ENCODE data around the gene IPCEF1. TPM values are rescaled to one million over a fixed set of nuclear protein-coding genes. Genes with fewer than 3 reads are reported as not detected.

Gene IPCEF1
- polyA plus RNA-seq, 2 donors = 0.35 to 0.65 TPM

DNA sequence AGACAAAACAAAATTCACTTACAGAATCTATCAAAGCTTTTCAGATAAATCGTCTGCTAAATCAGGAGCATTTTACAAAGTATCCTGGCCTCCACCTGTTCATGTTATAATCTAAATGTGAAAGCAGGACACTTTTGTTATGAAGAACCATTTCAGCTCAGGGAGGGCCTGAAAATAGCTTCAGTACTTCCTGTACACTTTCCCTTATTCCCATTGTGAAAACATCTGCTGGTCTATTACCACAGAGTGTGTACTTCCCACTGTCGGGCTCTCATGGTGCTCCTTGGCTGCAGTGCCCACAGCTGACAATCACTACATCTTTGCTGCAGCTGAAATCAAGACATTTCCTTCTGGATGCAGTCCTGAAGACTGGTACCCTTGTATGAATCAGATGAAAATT, 189.5 kb downstream of the IPCEF1 start:
- peaks cover 0 to 2% of the 10 kb centered on the region in 2 donors for H3K4me1 ChIP-seq (ENCODE audit: control insufficient read depth in 2 of 2, insufficient read depth in 2 of 2, low read length in 1 of 2)
- H3K27me3 ChIP-seq (ENCODE audit: control insufficient read depth in 1 of 2, insufficient read depth in 2 of 2, low read length in 2 of 2) = no peaks in the 10 kb centered on the region
- no peak overlapping the region for H3K27ac ChIP-seq (ENCODE audit: low read depth in 2 of 2, low read length in 1 of 2)
- H3K36me3 ChIP-seq (ENCODE audit: control insufficient read depth in 2 of 2, insufficient read depth in 2 of 2, low read length in 1 of 2) = peaks cover 0 to 2% of the 10 kb centered on the region in 2 donors
- peaks cover 0 to under 1% of the 10 kb centered on the region in 2 donors for H3K9me3 ChIP-seq (ENCODE audit: control insufficient read depth in 2 of 2, insufficient read depth in 1 of 2, low read depth in 1 of 2, low read length in 1 of 2)
- WGBS, 2 donors = 75 to 77% methylated on average over 2 of the region's 2 CpGs
- H3K4me3 ChIP-seq (ENCODE audit: low read depth in 1 of 2, low read length in 2 of 2) = no peak overlapping the region

DNA sequence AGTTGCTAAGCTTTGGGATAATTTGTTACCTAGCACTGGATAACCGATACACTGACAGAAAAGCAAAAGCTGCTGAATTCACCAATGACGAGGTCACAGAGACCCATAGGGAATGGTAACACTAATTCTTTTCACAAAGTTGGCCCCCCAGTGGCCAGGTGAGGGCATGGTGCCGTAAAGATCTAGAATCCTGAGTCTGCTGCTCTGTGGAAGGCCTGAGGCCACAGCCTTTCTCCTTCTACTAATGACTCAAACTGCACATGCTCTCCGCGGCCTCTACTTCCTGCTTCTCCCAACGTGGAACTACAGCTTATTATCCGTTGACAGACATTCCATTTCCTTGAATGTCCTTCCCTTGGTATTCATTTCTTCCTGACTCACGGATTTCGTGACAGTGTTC, 190.5 kb downstream of the IPCEF1 start:
- Histone ChIP-seq H3K27me3 (ENCODE audit: control insufficient read depth in 1 of 2, insufficient read depth in 2 of 2, low read length in 2 of 2) (no peaks in the 10 kb centered on the region), H3K9me3 (ENCODE audit: control insufficient read depth in 2 of 2, insufficient read depth in 1 of 2, low read depth in 1 of 2, low read length in 1 of 2) (no peaks in the 10 kb centered on the region), H3K27ac (ENCODE audit: low read depth in 2 of 2, low read length in 1 of 2) (no peak overlapping the region), H3K4me3 (ENCODE audit: low read depth in 1 of 2, low read length in 2 of 2) (no peak overlapping the region), H3K36me3 (ENCODE audit: control insufficient read depth in 2 of 2, insufficient read depth in 2 of 2, low read length in 1 of 2) (peaks cover 0 to 2% of the 10 kb centered on the region in 2 donors), H3K4me1 (ENCODE audit: control insufficient read depth in 2 of 2, insufficient read depth in 2 of 2, low read length in 1 of 2) (peaks cover 0 to 2% of the 10 kb centered on the region in 2 donors)
- WGBS, 2 donors = 81 to 90% methylated on average over 9 of the region's 9 CpGs

DNA sequence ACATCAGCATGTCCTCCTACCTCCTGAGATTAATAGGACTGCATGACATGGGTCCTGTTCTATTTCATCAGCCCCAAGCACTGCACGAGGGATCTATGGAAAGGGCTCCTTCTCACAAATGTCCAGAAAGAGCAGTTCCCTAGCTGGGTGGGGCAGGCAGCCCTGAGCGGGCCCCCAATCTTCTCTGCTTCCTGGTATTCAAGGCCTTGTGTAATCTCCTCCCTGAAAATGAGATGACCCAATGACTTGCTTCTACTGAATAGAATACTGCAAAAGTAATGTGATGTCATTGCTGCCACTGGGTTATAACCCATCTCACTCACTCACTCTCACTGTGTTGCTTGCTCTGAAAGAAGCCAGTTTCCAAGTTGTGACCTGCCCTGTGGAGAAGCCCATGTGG, 191.1 kb downstream of the IPCEF1 start:
- no peak overlapping the region for H3K4me3 ChIP-seq (ENCODE audit: low read depth in 1 of 2, low read length in 2 of 2)
- no peaks in the 10 kb centered on the region for H3K27me3 ChIP-seq (ENCODE audit: control insufficient read depth in 1 of 2, insufficient read depth in 2 of 2, low read length in 2 of 2)
- WGBS, 2 donors = 73 to 79% methylated on average over 2 of the region's 2 CpGs
- peaks cover 0 to 2% of the 10 kb centered on the region in 2 donors for H3K4me1 ChIP-seq (ENCODE audit: control insufficient read depth in 2 of 2, insufficient read depth in 2 of 2, low read length in 1 of 2)
- no peaks in the 10 kb centered on the region for H3K9me3 ChIP-seq (ENCODE audit: control insufficient read depth in 2 of 2, insufficient read depth in 1 of 2, low read depth in 1 of 2, low read length in 1 of 2)
- H3K27ac ChIP-seq (ENCODE audit: low read depth in 2 of 2, low read length in 1 of 2) = no peak overlapping the region
- peaks cover 0 to 2% of the 10 kb centered on the region in 2 donors for H3K36me3 ChIP-seq (ENCODE audit: control insufficient read depth in 2 of 2, insufficient read depth in 2 of 2, low read length in 1 of 2)

DNA sequence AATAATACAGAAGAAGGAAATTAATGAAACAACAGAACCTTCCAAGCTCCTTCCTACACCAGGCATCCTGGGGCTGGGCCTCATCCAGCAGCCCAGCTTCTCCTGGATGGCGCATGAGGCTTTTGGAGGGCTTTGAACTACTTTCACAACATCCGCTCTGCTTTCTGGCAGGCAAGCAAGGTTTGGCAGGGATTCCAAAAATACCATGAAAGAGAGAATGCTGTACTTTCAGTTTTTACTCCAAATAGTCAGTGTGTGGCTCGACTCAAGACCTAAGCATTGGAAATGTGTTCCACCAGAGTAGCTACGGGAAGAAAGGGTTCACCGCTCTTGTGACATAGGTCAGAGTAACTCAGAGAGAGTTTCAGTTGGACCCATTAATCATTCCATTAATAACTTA, 192.2 kb downstream of the IPCEF1 start:
- peaks cover 0 to 2% of the 10 kb centered on the region in 2 donors for H3K36me3 ChIP-seq (ENCODE audit: control insufficient read depth in 2 of 2, insufficient read depth in 2 of 2, low read length in 1 of 2)
- peak overlapping the region in 1 of 2 donors; percentile 9 for H3K27ac ChIP-seq (ENCODE audit: low read depth in 2 of 2, low read length in 1 of 2)
- WGBS, 2 donors = 28 to 48% methylated on average over 5 of the region's 5 CpGs
- no peaks in the 10 kb centered on the region for H3K9me3 ChIP-seq (ENCODE audit: control insufficient read depth in 2 of 2, insufficient read depth in 1 of 2, low read depth in 1 of 2, low read length in 1 of 2)
- H3K27me3 ChIP-seq (ENCODE audit: control insufficient read depth in 1 of 2, insufficient read depth in 2 of 2, low read length in 2 of 2) = no peaks in the 10 kb centered on the region
- no peak overlapping the region for H3K4me3 ChIP-seq (ENCODE audit: low read depth in 1 of 2, low read length in 2 of 2)
- H3K4me1 ChIP-seq (ENCODE audit: control insufficient read depth in 2 of 2, insufficient read depth in 2 of 2, low read length in 1 of 2) = peaks cover 0 to 2% of the 10 kb centered on the region in 2 donors

DNA sequence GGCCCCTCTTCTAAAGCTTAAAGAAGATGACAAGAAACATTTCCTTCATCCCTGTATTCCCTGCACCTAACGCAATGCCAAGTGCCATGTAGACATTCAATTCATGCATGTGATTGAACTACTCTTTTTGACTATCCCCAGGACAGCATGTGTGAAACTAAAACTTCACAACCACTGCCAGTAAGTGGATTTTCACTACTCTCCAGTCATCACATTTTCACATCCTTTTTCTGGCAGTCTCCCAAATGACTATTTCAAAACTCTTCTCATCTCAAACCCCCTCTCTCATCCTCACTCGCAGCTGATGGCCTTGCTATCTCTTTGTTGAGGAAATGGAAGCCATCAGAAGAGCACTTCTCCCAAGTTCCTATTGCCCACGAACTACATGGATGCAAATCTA, 194.9 kb downstream of the IPCEF1 start:
- WGBS, 2 donors = 79 to 84% methylated on average over 3 of the region's 3 CpGs
- peaks cover 0 to 2% of the 10 kb centered on the region in 2 donors for H3K36me3 ChIP-seq (ENCODE audit: control insufficient read depth in 2 of 2, insufficient read depth in 2 of 2, low read length in 1 of 2)
- peaks cover 0 to 4% of the 10 kb centered on the region in 2 donors for H3K4me1 ChIP-seq (ENCODE audit: control insufficient read depth in 2 of 2, insufficient read depth in 2 of 2, low read length in 1 of 2)
- H3K27ac ChIP-seq (ENCODE audit: low read depth in 2 of 2, low read length in 1 of 2) = no peak overlapping the region
- no peak overlapping the region for H3K4me3 ChIP-seq (ENCODE audit: low read depth in 1 of 2, low read length in 2 of 2)
- no peaks in the 10 kb centered on the region for H3K27me3 ChIP-seq (ENCODE audit: control insufficient read depth in 1 of 2, insufficient read depth in 2 of 2, low read length in 2 of 2)
- H3K9me3 ChIP-seq (ENCODE audit: control insufficient read depth in 2 of 2, insufficient read depth in 1 of 2, low read depth in 1 of 2, low read length in 1 of 2) = no peaks in the 10 kb centered on the region

DNA sequence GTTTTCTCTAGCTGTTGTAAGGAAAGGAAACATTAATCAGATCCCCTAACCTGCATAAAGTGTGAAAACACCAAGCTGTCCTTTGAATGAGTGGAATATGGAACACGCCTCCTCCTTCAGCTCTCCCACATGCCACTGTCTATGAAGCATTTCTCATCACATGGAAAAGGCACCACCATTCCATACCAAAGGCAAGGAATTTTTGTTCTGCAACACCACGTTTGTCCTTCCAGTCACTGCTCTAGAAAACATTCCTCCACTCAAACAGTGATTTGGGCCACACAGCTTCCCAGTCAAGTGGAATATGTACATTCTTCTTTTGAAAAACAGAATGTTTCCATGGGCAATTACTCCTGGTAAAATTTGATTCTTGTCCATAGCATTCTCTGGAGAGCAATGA, 197.5 kb downstream of the IPCEF1 start:
- no peak overlapping the region for H3K4me3 ChIP-seq (ENCODE audit: low read depth in 1 of 2, low read length in 2 of 2)
- no peaks in the 10 kb centered on the region for H3K27me3 ChIP-seq (ENCODE audit: control insufficient read depth in 1 of 2, insufficient read depth in 2 of 2, low read length in 2 of 2)
- no peaks in the 10 kb centered on the region for H3K9me3 ChIP-seq (ENCODE audit: control insufficient read depth in 2 of 2, insufficient read depth in 1 of 2, low read depth in 1 of 2, low read length in 1 of 2)
- peaks cover 0 to 3% of the 10 kb centered on the region in 2 donors for H3K4me1 ChIP-seq (ENCODE audit: control insufficient read depth in 2 of 2, insufficient read depth in 2 of 2, low read length in 1 of 2)
- H3K27ac ChIP-seq (ENCODE audit: low read depth in 2 of 2, low read length in 1 of 2) = no peak overlapping the region
- H3K36me3 ChIP-seq (ENCODE audit: control insufficient read depth in 2 of 2, insufficient read depth in 2 of 2, low read length in 1 of 2) = no peaks in the 10 kb centered on the region
- WGBS, 2 donors = 86 to 92% methylated on average over 2 of the region's 2 CpGs

DNA sequence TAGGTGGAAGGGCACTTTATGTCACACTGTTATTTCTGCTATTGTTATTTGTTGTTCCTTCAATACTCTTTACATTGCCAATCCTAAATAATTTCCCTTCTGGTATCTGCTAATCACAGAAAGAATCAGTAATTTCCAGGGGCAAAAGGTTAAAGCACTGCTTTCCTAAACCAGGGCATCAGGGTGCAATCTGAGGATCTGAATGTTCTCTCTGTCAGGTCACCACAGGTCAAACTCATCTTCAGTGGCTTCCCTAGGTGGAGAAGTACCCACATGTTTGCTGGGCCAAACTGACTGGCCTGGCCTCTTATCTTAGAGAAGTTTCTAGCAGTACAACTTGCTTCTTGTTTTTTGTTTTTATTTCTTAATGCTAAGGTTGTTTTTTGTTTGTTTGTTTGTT, 198.9 kb downstream of the IPCEF1 start:
- no peaks in the 10 kb centered on the region for H3K36me3 ChIP-seq (ENCODE audit: control insufficient read depth in 2 of 2, insufficient read depth in 2 of 2, low read length in 1 of 2)
- no peaks in the 10 kb centered on the region for H3K27me3 ChIP-seq (ENCODE audit: control insufficient read depth in 1 of 2, insufficient read depth in 2 of 2, low read length in 2 of 2)
- H3K27ac ChIP-seq (ENCODE audit: low read depth in 2 of 2, low read length in 1 of 2) = no peak overlapping the region
- no peak overlapping the region for H3K4me3 ChIP-seq (ENCODE audit: low read depth in 1 of 2, low read length in 2 of 2)
- peaks cover 0 to 3% of the 10 kb centered on the region in 2 donors for H3K4me1 ChIP-seq (ENCODE audit: control insufficient read depth in 2 of 2, insufficient read depth in 2 of 2, low read length in 1 of 2)
- no peaks in the 10 kb centered on the region for H3K9me3 ChIP-seq (ENCODE audit: control insufficient read depth in 2 of 2, insufficient read depth in 1 of 2, low read depth in 1 of 2, low read length in 1 of 2)

DNA sequence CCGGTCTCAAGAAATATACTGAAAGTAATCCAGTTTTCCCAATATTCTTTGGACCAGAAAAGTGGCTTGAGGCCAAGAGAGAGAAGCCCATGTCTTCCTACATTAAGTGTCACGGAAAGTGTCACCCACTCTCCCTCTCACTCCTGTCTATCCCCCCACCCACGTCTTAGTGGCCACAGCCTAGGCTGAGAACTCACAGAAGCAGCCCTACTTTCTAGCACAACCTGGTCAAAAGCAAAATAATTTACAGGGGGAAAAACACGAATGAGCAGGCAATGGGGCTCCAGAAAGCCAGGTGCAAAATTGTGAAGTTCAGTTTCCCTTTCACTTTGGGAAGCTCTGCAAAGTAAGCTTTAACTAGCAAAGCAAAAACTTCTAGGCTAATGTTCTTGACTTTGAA, 199.5 kb downstream of the IPCEF1 start:
- H3K4me1 ChIP-seq (ENCODE audit: control insufficient read depth in 2 of 2, insufficient read depth in 2 of 2, low read length in 1 of 2) = peaks cover 0 to 3% of the 10 kb centered on the region in 2 donors
- H3K4me3 ChIP-seq (ENCODE audit: low read depth in 1 of 2, low read length in 2 of 2) = no peak overlapping the region
- no peaks in the 10 kb centered on the region for H3K9me3 ChIP-seq (ENCODE audit: control insufficient read depth in 2 of 2, insufficient read depth in 1 of 2, low read depth in 1 of 2, low read length in 1 of 2)
- 46 to 54% methylated on average over 4 of the region's 4 CpGs for WGBS, 2 donors
- no peaks in the 10 kb centered on the region for H3K27me3 ChIP-seq (ENCODE audit: control insufficient read depth in 1 of 2, insufficient read depth in 2 of 2, low read length in 2 of 2)
- H3K36me3 ChIP-seq (ENCODE audit: control insufficient read depth in 2 of 2, insufficient read depth in 2 of 2, low read length in 1 of 2) = no peaks in the 10 kb centered on the region
- H3K27ac ChIP-seq (ENCODE audit: low read depth in 2 of 2, low read length in 1 of 2) = peak overlapping the region in 1 of 2 donors; percentile 59

DNA sequence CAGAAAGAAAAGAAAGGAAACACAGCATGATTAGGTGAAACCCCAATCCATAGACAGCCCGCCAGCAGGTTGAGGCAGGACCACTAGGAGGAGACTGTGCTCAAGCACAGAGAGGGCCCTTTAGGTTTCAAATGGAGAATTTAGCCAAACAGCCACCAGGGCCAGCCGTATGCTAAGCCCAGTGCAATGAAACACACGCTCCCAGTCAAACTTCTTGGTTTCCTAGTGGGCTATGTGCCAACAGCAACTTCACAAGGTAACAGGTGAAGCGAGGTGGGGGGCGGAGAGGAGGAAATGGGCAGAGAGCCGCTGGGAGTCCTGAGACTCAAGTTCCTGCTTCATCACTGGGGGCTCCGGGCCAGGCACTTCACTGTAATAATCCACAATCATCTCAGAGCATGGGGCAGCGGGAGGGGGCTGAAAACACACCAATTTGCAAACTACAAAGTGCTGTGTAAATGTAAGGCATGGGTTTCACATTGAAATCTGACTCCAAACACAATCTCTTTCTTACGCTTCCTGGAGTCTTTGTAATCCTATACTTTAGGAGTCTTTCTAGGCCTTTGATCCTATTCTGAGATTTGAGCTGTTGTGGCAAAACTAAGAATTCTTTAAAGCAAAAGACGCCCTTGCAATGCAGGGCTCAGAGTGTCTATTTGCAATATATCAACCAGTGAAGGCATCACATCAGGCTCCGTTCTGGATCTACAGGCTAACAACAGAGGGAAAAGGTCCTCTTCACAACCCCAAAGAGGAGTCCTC, 200.3 kb downstream of the IPCEF1 start:
- H3K4me3 ChIP-seq (ENCODE audit: low read depth in 1 of 2, low read length in 2 of 2) = no peak overlapping the region
- 68 to 70% methylated on average over 11 of the region's 11 CpGs for WGBS, 2 donors

DNA sequence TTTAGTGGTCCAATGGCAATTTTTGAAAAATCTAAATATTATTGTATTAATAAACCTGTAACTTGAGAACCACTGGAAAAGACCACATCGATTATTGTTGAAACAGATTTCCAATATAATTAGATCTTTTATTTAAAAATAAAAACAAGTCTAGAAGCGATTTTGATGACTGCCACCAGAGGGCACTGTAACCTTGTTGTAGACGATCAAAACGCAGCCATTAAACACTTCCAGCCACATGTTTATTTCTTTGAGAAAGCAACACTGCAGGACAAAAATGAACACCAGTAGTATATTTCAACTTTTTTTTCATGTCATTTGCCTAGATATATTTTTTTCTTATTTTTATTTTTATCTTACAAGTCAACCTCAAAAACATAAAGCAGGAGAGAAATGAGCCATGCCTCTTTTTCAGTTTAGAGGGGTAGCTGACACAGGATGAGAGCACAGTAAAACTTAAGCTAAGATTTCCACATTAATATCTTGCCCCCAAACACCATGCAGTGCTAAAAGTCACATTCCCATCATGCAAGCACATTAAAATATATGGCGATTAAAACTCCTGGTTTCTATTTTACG, 202.1 kb downstream of the IPCEF1 start:
- H3K36me3 ChIP-seq (ENCODE audit: control insufficient read depth in 2 of 2, insufficient read depth in 2 of 2, low read length in 1 of 2) = no peaks in the 10 kb centered on the region
- 28 to 33% methylated on average over 6 of the region's 6 CpGs for WGBS, 2 donors
- H3K27me3 ChIP-seq (ENCODE audit: control insufficient read depth in 1 of 2, insufficient read depth in 2 of 2, low read length in 2 of 2) = no peaks in the 10 kb centered on the region
- no peak overlapping the region for H3K4me3 ChIP-seq (ENCODE audit: low read depth in 1 of 2, low read length in 2 of 2)
- peaks cover 0 to 3% of the 10 kb centered on the region in 2 donors for H3K4me1 ChIP-seq (ENCODE audit: control insufficient read depth in 2 of 2, insufficient read depth in 2 of 2, low read length in 1 of 2)
- no peaks in the 10 kb centered on the region for H3K9me3 ChIP-seq (ENCODE audit: control insufficient read depth in 2 of 2, insufficient read depth in 1 of 2, low read depth in 1 of 2, low read length in 1 of 2)
- no peak overlapping the region for H3K27ac ChIP-seq (ENCODE audit: low read depth in 2 of 2, low read length in 1 of 2)

More for the DNA sequence above, 200.3 kb downstream of the IPCEF1 start:
- Histone ChIP-seq H3K27ac (ENCODE audit: low read depth in 2 of 2, low read length in 1 of 2) (peak overlapping the region in 1 of 2 donors; percentile 6), H3K27me3 (ENCODE audit: control insufficient read depth in 1 of 2, insufficient read depth in 2 of 2, low read length in 2 of 2) (no peaks in the 10 kb centered on the region), H3K9me3 (ENCODE audit: control insufficient read depth in 2 of 2, insufficient read depth in 1 of 2, low read depth in 1 of 2, low read length in 1 of 2) (no peaks in the 10 kb centered on the region), H3K4me1 (ENCODE audit: control insufficient read depth in 2 of 2, insufficient read depth in 2 of 2, low read length in 1 of 2) (peaks cover 0 to 3% of the 10 kb centered on the region in 2 donors), H3K36me3 (ENCODE audit: control insufficient read depth in 2 of 2, insufficient read depth in 2 of 2, low read length in 1 of 2) (no peaks in the 10 kb centered on the region)

Measured in esophagus (tissue), 2 donors.